ENCODE measurements around the gene METTL25B.

METTL25B gene

DNA sequence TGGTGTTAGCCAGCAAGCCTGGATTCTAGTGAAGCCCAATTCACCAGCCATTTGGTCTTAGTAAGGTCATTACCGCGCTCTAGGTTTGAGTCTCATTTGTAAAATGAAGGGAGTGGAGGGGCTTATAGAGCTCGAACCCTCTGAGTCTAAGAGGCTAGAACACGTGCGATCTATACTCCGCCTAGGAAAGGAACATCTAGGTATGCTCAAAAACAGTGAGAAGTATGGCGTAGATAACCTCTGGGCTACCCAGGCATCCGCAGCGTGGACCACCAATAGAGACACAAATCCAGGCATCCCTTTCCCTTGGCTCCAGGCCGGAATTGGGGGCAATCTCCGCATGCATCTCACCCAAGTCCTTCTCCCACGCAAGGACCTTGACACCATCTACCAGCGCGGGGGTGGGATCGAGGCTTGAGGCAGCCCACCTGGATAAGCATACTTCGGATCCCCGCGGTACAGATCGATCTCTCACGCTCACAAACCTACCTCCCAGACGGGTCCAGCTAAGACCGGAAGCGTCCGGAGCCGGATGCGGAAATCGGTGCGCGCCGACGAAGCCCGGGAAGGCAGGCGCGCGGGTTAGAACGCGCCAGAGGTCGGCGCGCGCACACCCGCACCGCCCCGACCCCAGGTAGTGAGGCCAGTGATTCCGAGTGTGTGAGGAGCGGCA, at the start of gene METTL25B:
METTL25B (plus strand) TSS at position 544 of the 673 bp plus-strand sequence. CDS start 636 bp downstream, outside the sequence.
- DNase-seq (ENCODE audit: low spot score): peak; percentile 70

GRCh38 chr1:156680056-156680455, 48.2 kb upstream of the METTL25B start:
- no peak for DNase-seq (ENCODE audit: low spot score)

- DNase-seq (ENCODE audit: low spot score): no peak
Observed at GRCh38 chr1:156681196-156681960, 46.9 kb upstream of the METTL25B start.

GRCh38 chr1:156682166-156682890, 45.9 kb upstream of the METTL25B start:
- DNase-seq (ENCODE audit: low spot score): no peak

DNA sequence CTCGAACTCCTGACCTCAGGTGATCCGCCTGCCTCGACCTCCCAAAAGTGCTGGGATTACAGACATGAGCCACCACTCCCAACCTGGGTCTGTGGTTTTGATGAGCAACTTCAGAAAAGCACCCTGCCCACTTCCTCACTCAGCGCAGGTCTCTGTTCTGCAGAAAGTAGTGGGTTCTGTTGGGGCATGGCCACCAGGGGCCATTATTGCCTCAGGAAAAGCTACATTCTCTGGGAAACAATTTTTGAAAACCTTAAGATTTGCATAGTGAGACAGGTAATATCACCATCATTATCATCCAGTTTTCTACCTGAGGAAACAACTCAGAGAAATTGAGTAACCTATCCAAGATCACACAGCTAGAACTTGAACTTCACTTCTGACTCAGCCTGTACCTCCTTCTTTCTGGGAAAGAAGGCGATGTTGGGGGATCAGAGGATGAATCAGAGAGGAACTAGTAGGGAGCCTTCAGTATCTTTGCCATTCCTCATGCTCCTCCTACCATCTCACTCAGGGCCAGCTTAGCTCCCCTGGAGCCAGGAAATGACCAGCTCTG, 44.0 kb upstream of the METTL25B start:
- DNase-seq (ENCODE audit: low spot score): no peak

DNA sequence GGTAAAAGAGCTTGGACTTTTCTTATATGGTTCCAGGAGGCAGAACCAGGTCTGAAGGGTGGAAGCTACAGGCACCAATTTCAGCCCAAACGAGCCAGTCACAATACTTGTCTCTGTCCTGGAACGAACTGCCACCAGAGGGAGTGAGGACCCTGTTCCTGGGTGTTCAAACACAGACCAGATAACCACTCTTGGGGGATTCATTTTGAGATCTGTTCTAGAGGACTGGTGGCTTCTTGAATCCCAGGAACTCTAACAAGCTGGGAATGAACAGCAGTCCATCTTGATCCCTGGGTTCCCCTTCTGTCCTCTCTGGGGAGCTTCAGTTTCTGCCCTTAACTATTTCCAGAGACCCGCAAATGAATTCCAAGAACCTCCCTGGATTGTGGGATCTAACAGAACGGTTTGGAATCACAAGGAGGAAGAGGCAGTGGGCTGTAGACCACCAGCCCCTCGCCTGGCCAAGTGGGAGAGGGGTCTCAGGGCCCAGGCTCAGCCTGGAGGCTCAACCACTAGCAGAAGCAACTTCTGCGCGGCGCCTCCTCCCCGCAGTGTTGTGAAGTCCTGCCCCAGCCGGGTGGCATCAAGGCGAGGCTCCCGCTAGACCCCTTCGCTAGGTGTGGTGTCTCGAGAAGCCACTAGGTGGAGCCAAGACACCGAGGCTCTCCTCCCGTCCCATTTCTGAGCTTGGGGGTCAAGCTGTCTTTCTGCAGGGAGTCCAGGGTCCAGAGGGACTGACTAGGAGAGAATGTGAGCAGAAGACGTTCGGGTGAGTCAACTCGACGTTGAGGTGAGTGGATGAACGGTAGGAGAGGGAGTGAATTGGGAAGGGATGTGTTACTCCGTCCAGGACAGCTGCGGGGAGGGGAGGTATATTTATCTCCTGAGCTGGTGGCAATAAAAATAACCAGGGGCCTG, 39.0 kb upstream of the METTL25B start:
- peak; percentile 54 for DNase-seq (ENCODE audit: low spot score)

GRCh38 chr1:156689953-156690674, 38.2 kb upstream of the METTL25B start:
- DNase-seq (ENCODE audit: low spot score): no peak

DNA sequence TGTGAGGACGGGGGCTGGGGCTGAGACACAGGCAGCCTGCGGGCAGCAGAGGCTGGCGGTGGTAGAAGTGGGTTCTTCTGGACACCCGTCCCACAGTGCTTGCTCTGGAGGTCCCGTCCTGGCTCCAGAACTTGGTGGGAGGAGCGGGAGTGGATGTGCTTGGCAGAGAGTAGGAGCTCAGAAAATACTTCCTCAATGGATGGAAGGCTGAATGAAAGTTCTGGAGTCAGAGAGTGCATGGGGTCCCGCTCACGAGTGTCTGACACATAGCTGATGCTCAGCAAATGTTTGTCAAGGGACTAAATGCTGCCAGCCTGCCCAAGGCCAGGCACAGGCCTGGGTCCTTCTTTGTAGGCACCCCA, 37.6 kb upstream of the METTL25B start:
- DNase-seq (ENCODE audit: low spot score): no peak

DNA sequence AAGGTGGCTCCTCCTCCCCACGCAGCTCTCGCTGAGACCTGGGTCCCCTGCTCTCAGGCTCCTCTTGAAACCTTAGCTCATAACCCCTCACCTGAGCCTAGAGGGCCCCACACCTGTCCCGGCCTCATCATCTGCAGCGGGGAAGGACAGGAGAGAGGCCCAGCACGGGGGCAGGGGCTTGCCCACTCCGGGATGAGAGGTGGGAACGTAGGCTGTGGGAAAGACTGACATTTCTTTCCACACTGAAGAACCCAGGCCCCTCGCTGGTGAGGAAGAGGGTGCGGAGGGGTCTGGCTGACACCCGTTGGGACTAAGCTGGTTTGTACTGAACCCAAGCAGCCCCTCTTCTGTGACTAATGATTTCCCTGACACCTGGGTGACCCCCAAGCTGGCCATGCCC, 37.1 kb upstream of the METTL25B start:
- DNase-seq (ENCODE audit: low spot score): no peak

DNA sequence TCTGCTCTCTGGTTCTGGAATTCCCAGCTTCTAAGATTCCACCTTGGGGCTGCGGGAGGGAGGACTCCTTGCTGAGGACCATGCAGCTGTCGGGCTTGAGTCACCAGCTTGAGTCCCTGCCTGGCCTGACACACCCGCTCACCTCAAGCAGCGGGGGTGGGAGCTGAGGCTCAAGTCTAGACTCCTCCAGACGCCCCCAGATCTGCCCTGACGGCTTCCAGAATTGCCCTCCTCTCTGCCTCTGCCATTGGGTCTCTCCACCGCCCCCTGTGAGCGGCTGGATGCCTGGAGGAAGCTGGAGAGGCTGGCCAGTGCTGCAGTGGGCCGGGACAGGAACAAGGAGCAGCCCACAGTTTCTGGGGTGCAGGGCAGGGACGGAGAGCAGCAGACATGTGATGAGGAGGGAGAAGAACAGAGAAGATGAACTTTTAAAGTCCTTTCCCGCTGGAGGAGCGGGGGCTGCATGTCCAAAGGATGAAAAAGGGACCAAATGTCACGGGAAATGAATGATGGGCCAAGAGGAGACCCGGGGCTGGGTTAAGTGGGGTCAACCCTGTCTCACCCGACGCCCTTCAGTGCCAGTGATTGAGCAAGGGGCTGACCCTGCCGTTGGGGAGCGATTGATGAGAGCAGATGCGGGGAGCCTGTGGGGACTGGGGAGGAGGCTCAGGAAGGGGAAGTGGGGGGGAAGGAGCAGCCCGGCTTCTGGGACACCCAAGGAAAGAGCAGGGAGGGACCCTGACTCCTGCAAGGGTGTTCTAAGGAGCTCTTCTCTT, 36.4 kb upstream of the METTL25B start:
- no peak for DNase-seq (ENCODE audit: low spot score)

GRCh38 chr1:156692441-156692924, 35.8 kb upstream of the METTL25B start:
- no peak for DNase-seq (ENCODE audit: low spot score)

- DNase-seq (ENCODE audit: low spot score): no peak
Observed at GRCh38 chr1:156692925-156693847, 35.1 kb upstream of the METTL25B start.

DNA sequence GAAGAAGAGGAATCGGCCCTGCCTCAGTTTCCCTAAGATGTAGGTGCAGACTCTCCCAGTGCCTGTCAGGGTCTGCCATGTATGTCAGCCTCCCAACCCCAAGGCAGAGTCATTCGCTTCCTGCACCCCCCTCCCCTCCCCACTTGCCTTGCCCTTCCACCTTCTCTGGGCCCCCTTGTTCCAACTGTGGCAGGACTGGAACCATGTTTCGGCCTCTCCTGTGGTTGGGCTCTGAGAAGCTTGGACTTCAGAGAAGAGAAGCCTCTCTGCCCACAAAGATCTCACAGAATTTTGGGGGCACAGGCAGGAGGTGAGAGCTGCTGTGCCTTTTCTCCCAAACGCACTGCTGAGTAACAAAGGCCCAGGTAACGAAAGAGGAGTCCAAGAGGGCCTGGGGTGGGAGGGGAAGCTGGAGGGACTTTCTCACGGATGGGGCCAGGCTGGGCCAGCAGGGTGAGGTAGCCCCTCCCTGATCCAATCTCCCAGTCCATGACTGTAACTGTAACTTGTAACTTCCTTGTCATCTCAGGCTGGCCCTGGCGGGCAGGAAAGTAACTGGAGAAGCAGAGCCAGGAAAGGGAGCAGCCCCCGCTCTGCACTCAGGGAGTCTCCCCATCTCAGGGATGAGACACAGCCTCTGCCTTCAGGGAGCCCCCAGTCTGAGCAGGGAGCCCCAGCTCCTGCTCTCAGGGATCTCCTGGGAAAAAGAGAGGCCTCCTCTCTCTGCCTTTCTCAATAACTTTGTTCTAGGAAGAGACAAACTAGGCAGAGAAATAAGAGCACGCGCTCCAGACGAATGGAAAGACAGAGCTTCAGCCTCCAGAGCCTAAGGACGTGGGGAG, 34.2 kb upstream of the METTL25B start:
- DNase-seq (ENCODE audit: low spot score): no peak

- DNase-seq (ENCODE audit: low spot score): no peak
Observed at GRCh38 chr1:156694690-156694962, 33.6 kb upstream of the METTL25B start.

GRCh38 chr1:156696755-156697154, 31.5 kb upstream of the METTL25B start:
- DNase-seq (ENCODE audit: low spot score): no peak

DNA sequence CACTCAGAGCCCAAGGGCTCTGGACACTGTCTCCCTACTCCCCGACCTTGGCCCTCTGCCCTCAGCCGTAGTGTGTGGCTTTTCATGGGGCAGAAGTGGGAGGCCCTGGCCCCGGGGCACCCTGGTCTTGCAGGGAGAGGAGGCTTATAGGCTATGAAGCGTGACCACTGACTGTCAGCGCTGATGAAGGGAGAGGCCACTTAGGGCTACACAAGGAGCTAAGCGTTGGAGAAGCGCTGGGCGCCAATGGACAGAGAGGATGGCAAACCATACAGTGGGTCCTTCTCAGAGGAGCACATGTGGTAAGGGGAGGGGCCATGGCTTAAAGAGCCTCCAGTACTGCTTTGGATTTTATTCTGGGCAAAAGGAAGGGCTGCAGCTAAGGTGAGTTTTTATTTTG, 30.8 kb upstream of the METTL25B start:
- DNase-seq (ENCODE audit: low spot score): no peak

DNA sequence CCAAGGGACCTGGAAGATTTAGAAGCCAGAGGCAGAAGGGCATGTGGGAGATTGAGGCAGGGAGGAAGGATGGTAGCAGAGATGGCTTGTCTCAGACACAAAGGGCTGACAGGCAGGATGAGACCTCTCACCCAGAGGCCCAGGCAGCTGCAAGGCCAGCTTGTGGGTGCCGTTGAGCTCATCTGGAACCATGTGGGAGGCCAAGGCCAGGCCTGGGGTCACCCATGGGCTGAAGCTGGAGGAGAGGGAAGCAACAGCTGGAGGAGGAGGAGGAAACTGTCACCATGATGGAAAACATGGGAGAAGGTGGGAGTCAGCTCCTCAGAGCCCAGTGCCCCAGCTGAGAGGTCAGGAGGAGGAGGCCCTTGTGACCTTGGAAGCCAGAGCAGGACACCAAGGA, 29.3 kb upstream of the METTL25B start:
- no peak for DNase-seq (ENCODE audit: low spot score)

All from globus pallidus (tissue), 1 donor.